HG03520 (cell line): Measurements from ENCODE around the gene UNC13C.

Source experiments
- ATAC-seq: cut with Tn5 transposase; IDR thresholded peaks from one replicate; pipeline ENCODE4 v1.9.1; 2021; ENCODE audit warnings: mild to moderate bottlenecking, moderate library complexity; ENCODE audit not compliant: unreplicated experiment

Gene UNC13C

GRCh38 chr15:54102704-54103103, 124.5 kb downstream of the UNC13C start:
- ATAC-seq, result no peak

- no peak for ATAC-seq
Measured at GRCh38 chr15:54109014-54109413, 130.8 kb downstream of the UNC13C start.

DNA sequence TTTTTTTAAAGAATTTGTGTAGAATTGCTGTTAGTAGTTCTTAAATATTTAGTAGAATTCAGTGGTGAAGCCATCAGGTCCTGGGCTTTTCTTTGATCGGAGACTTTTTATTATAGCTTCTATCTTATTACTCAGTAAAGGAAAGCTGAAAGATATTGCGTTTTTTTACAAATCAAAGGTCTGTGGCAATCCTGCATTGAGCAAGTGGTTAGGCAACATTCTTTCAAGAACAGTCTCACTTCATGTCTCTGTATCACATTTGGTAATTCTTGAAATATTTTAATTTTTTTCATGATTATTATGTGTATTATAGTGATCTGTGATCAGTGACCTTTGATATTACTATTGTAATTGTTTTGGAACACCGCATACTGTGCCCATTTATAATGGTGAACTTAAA, 140.8 kb downstream of the UNC13C start:
- no peak for ATAC-seq

DNA sequence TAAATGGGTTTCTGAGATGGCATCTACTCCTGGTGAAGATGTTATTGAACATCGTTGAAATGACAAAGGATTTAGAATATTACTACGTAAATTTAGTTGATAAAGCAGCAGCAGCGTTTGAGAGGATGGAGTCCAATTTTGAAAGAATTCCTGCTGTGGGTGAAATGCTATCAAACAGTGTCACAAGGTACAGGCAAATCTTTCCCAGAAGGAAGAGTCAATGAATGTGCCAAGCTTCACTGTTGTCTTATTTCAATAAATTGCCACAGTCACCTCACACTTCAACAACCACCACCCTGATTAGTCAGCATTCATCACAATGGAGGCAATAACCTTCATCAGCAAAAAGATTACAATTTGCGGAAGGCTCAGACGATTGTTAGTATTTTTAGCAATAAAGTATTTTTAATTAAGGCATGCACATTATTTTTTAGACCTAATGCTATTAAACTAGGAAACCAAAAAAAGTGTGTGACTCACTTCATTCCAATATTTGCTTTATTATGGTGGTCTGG, 142.8 kb downstream of the UNC13C start:
- no peak for ATAC-seq

GRCh38 chr15:54127574-54127973, 149.3 kb downstream of the UNC13C start:
- no peak for ATAC-seq

GRCh38 chr15:54131410-54131809, 153.2 kb downstream of the UNC13C start:
- ATAC-seq, result no peak

DNA sequence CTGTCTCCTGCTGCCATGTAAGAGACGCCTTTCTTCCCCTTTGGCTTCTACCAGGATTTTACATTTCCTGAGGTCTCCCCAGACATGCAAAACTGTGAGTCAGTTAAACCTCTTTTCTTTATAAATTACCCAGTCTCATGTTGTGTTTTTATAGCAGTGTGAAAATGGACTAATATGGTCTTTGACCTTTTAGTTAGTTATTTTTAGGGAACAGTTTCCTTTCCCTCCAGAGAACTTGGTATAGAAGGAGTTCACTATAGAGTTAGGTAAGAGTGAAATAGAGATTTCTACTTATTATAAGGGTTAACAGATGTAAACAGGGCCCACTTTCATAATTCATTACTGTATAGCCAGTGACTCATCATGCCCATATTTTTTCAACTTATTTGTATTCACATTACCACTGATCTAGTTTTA, 170.9 kb downstream of the UNC13C start:
- no peak for ATAC-seq

GRCh38 chr15:54150255-54150654, 172.0 kb downstream of the UNC13C start:
- ATAC-seq, result no peak

DNA sequence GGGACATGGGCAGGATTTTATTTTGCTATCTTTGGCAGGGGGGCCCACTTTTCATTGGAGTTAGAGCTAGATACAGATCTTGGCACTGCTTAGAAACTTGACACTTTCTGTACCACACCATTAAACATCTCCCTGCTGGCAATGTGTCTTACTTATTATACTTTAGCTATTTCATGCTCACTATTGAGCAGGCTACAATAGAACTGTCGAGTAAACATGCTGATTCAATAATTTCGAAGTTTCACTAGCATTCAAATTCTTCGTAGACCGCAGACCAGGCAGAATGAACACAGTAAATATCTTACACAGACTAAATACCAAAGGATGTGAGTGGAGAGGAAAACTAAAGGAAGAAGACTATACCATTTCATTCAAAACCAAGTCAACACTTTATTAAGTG, 180.8 kb downstream of the UNC13C start:
- no peak for ATAC-seq

DNA sequence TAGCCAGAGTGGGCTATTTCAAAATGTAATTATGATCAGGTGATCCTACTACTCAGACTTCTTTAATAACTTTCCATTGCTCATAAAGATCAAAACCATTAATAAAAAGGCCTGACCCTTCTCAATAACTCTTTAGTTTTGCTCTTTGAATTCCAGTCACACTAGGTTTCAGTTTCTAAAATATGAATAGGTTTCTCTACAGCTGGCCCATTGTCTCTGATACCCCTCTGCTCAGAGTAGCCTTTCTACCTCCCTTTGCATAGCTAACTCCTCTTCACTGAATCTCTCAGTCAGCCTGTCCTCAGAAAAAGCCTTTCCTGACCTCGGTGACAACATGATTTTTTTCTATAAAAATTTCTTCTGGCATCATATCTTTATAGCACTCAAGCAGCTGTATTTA, 209.1 kb downstream of the UNC13C start:
- no peak for ATAC-seq

GRCh38 chr15:54197995-54198394, 219.8 kb downstream of the UNC13C start:
- no peak for ATAC-seq

DNA sequence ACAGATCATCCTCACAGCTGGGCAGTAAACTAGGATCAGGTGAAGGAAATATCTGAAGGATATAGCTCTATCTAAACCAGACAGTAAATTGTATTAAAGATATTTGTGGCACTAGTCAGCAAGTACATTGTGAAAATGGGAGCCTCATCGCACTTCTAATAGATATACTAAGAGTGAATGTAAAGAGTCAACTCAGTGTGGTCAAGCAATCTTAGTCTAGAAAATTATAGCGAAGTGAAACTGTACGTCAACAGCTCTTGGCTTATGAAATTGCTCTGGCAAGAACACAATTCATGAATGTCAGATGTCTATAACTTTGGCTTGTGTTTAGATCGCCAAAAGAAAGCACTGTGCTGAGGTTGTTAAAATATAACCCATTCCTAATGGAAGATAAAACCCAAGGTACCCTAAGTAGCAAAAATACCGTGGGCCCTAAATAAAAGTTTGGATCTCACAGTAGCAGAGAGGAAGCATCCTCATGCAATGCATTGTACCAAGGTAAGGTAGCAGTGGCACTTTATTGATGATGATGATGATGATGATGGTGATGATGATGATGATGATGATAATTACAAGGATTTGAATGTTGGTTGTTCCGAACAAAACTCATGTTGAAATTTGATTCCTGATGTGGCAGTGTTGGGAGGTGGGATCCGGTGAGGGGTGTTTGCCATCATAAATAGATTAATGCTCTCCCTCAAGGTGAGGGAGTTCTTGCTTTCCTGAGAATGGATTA, 228.5 kb downstream of the UNC13C start:
- ATAC-seq, result no peak

- ATAC-seq, result no peak
Measured at GRCh38 chr15:54208786-54209185, 230.5 kb downstream of the UNC13C start.

DNA sequence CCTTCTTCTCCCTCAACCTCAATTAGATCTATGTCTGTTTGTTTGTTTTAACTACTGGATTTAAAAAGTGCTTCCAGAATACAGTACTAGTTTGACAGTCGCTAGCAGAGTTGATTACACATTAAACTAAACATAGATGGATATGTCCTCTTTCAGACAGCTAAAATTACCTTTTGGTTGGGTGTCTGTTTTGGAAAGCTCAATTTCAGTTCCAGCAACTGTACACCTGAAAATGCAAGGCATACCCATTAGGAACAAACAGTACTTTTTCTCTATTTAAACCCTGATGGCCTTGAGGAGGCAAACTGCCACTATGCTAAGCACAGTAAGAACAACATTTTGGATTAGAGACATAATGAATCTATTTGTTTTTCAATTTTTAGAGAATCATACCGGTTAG, 234.4 kb downstream of the UNC13C start:
- no peak for ATAC-seq

- ATAC-seq, result no peak
Measured at GRCh38 chr15:54226455-54226854, 248.2 kb downstream of the UNC13C start.

GRCh38 chr15:54227569-54227968, 249.3 kb downstream of the UNC13C start:
- no peak for ATAC-seq

DNA sequence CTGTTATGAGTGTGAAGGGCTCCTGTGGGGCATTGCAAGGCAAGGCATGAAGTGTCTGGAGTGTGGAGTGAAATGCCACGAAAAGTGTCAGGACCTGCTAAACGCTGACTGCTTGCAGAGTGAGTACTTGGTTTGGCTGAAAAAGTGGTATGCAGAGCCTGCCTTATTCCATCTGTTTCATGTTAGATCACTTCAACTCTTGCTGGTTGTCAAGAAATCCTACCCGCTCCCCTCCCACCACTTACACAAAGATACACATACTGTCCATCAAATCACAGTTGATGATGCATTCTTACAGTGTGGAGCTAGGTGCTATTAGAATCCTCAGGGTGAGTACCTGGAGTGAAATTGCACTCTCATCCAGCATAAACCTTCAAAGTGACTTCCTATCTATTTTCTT, 272.1 kb downstream of the UNC13C start:
- no peak for ATAC-seq

- no peak for ATAC-seq
Measured at GRCh38 chr15:54256190-54256589, 277.9 kb downstream of the UNC13C start.

DNA sequence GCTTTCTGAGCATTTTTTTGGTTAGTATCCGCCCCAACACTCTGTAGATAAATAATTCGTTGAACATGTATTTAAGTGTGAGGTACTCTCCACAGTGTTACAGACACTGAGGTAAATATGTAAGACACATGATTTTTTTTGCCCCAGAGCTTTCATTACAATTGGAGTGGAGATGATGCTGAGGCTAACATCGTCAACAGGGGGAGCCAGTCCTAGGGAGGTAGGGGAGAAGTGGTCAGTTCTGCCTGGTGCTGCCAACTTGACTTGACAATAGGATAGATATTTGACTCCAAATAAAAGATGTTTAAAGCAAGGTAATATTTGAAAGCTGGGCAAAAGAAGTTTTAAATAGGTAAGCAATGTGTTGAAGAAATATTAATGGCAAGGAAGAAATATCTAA, 295.7 kb downstream of the UNC13C start:
- no peak for ATAC-seq

GRCh38 chr15:54277834-54278233, 299.6 kb downstream of the UNC13C start:
- no peak for ATAC-seq

DNA sequence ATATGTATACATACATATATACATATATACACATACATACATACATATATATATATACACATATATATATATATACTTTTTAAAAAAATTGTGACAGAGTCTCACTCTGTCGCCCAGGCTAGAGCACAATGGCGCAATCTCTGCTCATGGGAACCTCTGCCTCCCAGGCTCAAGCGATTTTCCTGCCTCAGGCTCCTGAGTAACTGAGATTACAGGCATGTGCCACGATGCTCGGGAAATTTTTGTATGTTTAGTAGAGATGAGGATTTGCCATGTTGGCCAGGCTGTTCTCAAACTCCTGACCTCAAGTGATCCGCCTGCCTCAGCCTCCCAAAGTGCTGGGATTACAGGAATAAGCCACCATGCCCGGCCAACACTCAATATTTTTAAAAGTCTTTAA, 302.5 kb downstream of the UNC13C start:
- no peak for ATAC-seq

- no peak for ATAC-seq
Measured at GRCh38 chr15:54282228-54282836, 304.1 kb downstream of the UNC13C start.

DNA sequence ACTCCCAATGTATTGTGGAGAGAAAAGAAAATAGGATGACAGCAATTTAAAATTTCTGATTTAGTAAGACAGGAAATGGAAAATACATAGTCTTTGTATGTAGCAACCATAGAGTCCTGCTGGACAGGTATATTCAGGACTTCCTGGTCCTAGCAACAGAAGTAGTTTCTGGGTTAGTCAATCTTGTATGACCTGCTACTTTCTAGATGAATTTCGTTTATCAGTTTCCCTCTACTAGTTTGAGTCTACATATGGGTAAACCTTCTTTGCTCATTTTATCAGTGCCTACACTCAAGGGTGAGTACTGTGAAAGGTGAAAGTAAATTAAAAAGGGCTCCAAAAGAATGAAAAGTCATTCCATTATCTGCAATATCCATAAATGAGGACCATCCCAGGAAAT, 309.8 kb downstream of the UNC13C start:
- no peak for ATAC-seq
